Endodermal cell (in vitro differentiated cells): ENCODE data around the gene METAP1. TPM values are rescaled to one million over a fixed set of nuclear protein-coding genes. Genes with fewer than 3 reads are reported as not detected.

Source experiments
- DNase-seq: peaks from one replicate; pipeline ENCODE4 v3.0.0-alpha.2; 2017
- H3K27ac ChIP-seq: 2 replicates; pipeline ENCODE4 v1.5.1; 2013; ENCODE audit warnings: mild to moderate bottlenecking, low read depth, low read length, moderate library complexity
- H3K27me3 ChIP-seq: 2 replicates; pipeline ENCODE4 v1.6.1; 2013; ENCODE audit warnings: mild to moderate bottlenecking, low read length, moderate library complexity; ENCODE audit not compliant: insufficient read depth, control insufficient read depth, poor library complexity, severe bottlenecking
- H3K36me3 ChIP-seq: 2 replicates; pipeline ENCODE4 v1.7.0; 2013; ENCODE audit warnings: mild to moderate bottlenecking, low read length, moderate library complexity; ENCODE audit not compliant: control insufficient read depth, insufficient read depth
- H3K4me1 ChIP-seq: one replicate; pipeline ENCODE4 v1.7.0; 2013; ENCODE audit warnings: low read length; ENCODE audit not compliant: control insufficient read depth, insufficient read depth
- H3K4me3 ChIP-seq: 2 replicates; pipeline ENCODE4 v1.5.1; 2013; ENCODE audit warnings: mild to moderate bottlenecking, low read length, moderate library complexity
- H3K9ac ChIP-seq: 2 replicates; pipeline ENCODE4 v1.6.1; 2013; ENCODE audit warnings: mild to moderate bottlenecking, low read length, moderate library complexity; ENCODE audit not compliant: poor library complexity, severe bottlenecking; ENCODE audit errors: extremely low read depth
- H3K9me3 ChIP-seq: 2 replicates; pipeline ENCODE4 v1.6.1; 2013; ENCODE audit warnings: mild to moderate bottlenecking, low read length, moderate library complexity; ENCODE audit not compliant: control insufficient read depth
- H3K27ac Mint-ChIP-seq: 2 replicates; pipeline ENCODE4 v1.8.0; 2020; ENCODE audit warnings: mixed read lengths
- H3K27me3 Mint-ChIP-seq: 2 replicates; pipeline ENCODE4 v1.8.0; 2021; ENCODE audit warnings: mild to moderate bottlenecking, mixed read lengths; ENCODE audit not compliant: insufficient read depth
- H3K36me3 Mint-ChIP-seq: 2 replicates; pipeline ENCODE4 v1.8.0; 2020; ENCODE audit warnings: low read depth, mixed read lengths
- H3K4me1 Mint-ChIP-seq: 2 replicates; pipeline ENCODE4 v1.8.0; 2020; ENCODE audit warnings: mixed read lengths
- H3K4me3 Mint-ChIP-seq: 2 replicates; pipeline ENCODE4 v1.8.0; 2020; ENCODE audit warnings: mild to moderate bottlenecking, moderate library complexity, mixed read lengths
- H3K9me3 Mint-ChIP-seq: 2 replicates; pipeline ENCODE4 v1.8.0; 2020; ENCODE audit warnings: mild to moderate bottlenecking, mixed read lengths
- WGBS, 2 experiments: methylation state at CpG; one replicate each; pipeline versions ENCODE4 v1.1.5 to v1.1.7; 2013; ENCODE audit warnings: missing lambda C conversion rate in 2 of 2, mixed read lengths in 1 of 2; ENCODE audit not compliant: insufficient coverage in 1 of 2, insufficient read length in 1 of 2; 5-methylcytosine and 5-hydroxymethylcytosine counted together
- total RNA-seq, 2 donors: library from RNA; stranded (reverse); fragmentation: NEBNext Ultra II Directional in 1 of 2; extraction: Animal tissue kit (Norgen Biotek cat#: 25700) in 1 of 2; gene quantifications; 2 replicates in 1 of 2; 3 replicates in 1 of 2; pipeline ENCODE4 v1.2.1, GENCODE V29; 2021
- TF ChIP-seq, protein P1 (sequence below): fragments of 200-600 bp; sonication (generic); conservative IDR thresholded peaks from 2 replicates; pipeline ENCODE4 v1.5.0; 2021; ENCODE audit warnings: antibody characterized with exemption, mild to moderate bottlenecking

Gene METAP1
- total RNA-seq, 2 donors from 2014 or later, result 51.0 to 53.0 TPM

DNA sequence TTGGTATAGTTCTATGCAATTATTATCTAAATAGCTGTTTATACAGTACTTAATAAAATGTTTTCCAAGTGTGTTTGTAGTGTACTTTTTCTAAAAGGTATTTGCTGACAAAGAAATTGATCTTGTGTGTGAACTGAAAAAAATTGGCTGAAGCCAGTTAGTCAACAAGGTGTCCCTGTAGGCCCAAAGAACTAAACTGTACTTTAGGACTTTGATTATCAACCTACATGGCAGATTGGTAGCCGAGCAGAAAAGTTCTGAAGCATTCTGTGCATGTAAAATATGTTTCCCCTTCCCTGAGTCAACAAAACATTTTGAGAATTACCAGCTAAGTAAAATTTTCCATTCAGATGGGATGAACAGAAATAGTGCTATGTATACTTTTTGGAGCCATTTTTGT is 72.1 kb downstream of the METAP1 start:
- WGBS, 2 experiments, result 96 to 100% methylated on average over 1 of the region's 1 CpG
- DNase-seq, result no peak
- H3K9ac ChIP-seq, result no peak overlapping the region
- no peaks in the 10 kb centered on the region for H3K9me3 ChIP-seq
- H3K27ac Mint-ChIP-seq, result no peak overlapping the region
- H3K4me1 ChIP-seq, result no peaks in the 10 kb centered on the region
- no peak overlapping the region for H3K4me3 Mint-ChIP-seq
- TF ChIP-seq, protein P1, sequence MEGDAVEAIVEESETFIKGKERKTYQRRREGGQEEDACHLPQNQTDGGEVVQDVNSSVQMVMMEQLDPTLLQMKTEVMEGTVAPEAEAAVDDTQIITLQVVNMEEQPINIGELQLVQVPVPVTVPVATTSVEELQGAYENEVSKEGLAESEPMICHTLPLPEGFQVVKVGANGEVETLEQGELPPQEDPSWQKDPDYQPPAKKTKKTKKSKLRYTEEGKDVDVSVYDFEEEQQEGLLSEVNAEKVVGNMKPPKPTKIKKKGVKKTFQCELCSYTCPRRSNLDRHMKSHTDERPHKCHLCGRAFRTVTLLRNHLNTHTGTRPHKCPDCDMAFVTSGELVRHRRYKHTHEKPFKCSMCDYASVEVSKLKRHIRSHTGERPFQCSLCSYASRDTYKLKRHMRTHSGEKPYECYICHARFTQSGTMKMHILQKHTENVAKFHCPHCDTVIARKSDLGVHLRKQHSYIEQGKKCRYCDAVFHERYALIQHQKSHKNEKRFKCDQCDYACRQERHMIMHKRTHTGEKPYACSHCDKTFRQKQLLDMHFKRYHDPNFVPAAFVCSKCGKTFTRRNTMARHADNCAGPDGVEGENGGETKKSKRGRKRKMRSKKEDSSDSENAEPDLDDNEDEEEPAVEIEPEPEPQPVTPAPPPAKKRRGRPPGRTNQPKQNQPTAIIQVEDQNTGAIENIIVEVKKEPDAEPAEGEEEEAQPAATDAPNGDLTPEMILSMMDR, result no peak
- no peaks in the 10 kb centered on the region for H3K27me3 ChIP-seq
- peaks cover 58% of the 10 kb centered on the region for H3K36me3 Mint-ChIP-seq
- no peak overlapping the region for H3K4me3 ChIP-seq
- H3K27me3 Mint-ChIP-seq, result no peaks in the 10 kb centered on the region
- H3K36me3 ChIP-seq, result peaks cover 47% of the 10 kb centered on the region
- peaks cover 2% of the 10 kb centered on the region for H3K9me3 Mint-ChIP-seq
- H3K4me1 Mint-ChIP-seq, result no peaks in the 10 kb centered on the region
- no peak overlapping the region for H3K27ac ChIP-seq

DNA sequence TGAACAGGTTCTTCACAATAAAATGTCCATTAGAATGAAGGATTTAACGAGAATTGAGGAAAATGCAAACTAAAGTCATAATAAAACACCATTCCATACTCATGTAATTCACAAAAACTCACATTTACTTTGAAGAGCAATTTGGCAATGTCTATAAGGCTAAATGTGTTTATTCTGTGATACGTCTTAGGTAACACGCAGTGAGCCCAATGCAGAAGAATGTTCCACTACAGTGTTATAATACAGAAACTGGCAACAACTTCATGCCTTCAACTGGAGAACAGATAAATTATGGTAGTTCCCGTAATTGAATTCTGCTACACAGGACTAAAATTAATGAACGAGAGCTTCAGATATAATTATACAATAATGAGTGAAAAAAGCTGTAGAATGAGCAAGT is 75.6 kb downstream of the METAP1 start:
- H3K27ac ChIP-seq, result no peak overlapping the region
- Mint-ChIP-seq H3K36me3 (peaks cover 71% of the 10 kb centered on the region), H3K27me3 (no peaks in the 10 kb centered on the region)

DNA sequence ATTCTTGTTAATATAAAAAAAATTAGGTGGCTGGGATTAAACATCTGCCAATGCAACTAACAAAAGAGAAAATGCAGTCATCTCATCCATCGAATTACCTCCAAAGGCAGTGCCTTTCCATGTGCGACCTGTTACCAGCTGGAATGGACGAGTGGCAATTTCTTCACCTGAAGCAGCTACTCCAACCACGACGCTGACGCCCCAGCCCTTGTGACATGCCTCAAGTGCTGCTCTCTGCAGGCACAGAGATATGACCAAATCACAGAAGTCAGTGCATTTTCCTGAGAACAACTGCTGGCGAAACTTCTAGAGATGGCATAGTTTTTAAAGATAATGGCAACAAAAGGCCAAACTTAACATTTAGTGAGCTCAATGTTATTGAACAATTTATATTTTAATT is 79.3 kb downstream of the METAP1 start:
- Mint-ChIP-seq H3K27ac (no peak overlapping the region), H3K27me3 (no peaks in the 10 kb centered on the region), H3K9me3 (no peaks in the 10 kb centered on the region), H3K4me1 (no peaks in the 10 kb centered on the region), H3K4me3 (no peak overlapping the region), H3K36me3 (peaks cover 83% of the 10 kb centered on the region)
- H3K36me3 ChIP-seq, result peaks cover 94% of the 10 kb centered on the region
- no peaks in the 10 kb centered on the region for H3K9me3 ChIP-seq
- no peaks in the 10 kb centered on the region for H3K27me3 ChIP-seq
- DNase-seq, result no peak
- H3K9ac ChIP-seq, result no peak overlapping the region
- no peak overlapping the region for H3K27ac ChIP-seq
- TF ChIP-seq, protein P1, result no peak
- H3K4me3 ChIP-seq, result no peak overlapping the region
- H3K4me1 ChIP-seq, result no peaks in the 10 kb centered on the region
- 92 to 95% methylated on average over 7 of the region's 7 CpGs for WGBS, 2 experiments

More for the DNA sequence above, 75.6 kb downstream of the METAP1 start:
- no peak overlapping the region for H3K27ac Mint-ChIP-seq
- TF ChIP-seq, protein P1, result no peak
- Histone ChIP-seq H3K36me3 (peaks cover 72% of the 10 kb centered on the region), H3K9me3 (no peaks in the 10 kb centered on the region), H3K9ac (no peak overlapping the region), H3K27me3 (no peaks in the 10 kb centered on the region), H3K4me3 (no peak overlapping the region), H3K4me1 (no peaks in the 10 kb centered on the region)
- H3K4me1 Mint-ChIP-seq, result no peaks in the 10 kb centered on the region
- DNase-seq, result no peak
- WGBS, 2 experiments, result 90 to 96% methylated on average over 2 to 5 of the region's 5 CpGs
- no peak overlapping the region for H3K4me3 Mint-ChIP-seq
- H3K9me3 Mint-ChIP-seq, result no peaks in the 10 kb centered on the region
